ENCODE results near the gene JOSD2.

DNA sequence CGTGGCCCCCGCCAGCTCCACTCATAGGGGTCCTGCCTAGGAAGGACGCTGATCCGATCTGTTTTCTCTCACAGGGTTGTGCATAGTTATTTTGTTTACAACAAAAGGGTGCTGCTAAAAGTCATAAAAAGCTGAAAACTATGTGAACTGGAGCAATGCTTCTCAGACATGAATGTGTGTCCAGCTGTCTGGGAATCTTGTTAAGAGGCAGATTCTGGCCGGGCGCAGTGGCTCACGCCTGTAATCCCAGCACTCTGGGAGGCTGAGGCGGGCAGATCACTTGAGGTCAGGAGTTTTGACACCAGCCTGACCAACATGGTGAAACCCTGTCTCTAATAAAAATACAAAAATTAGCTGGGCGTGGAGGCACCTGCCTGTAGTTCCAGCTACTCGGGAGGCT lies 48.6 kb upstream of the JOSD2 start:
- TF ChIP-seq SIN3A (IDR thresholded peaks at IDR 0.05; ENCODE audit: borderline replicate concordance, insufficient read depth, low read length), result no peak
- no peak for TF ChIP-seq REST (IDR thresholded peaks at IDR 0.05; ENCODE audit: insufficient read depth in 1 of 2, low read depth in 2 of 2, low read length in 2 of 2)
- no peak for TF ChIP-seq TAF1 (IDR thresholded peaks at IDR 0.05; ENCODE audit: borderline replicate concordance, insufficient read depth, low read length)
- no peak for TF ChIP-seq POLR2AphosphoS5 (IDR thresholded peaks at IDR 0.05; ENCODE audit: low read depth, low read length)
